Endothelial cell (in vitro differentiated cells): ENCODE data around the gene SCNN1A. TPM values are rescaled to one million over a fixed set of nuclear protein-coding genes. Genes with fewer than 3 reads are reported as not detected.
A peak's percentile ranks its signal among the peaks of the same experiment; 100 is the strongest.

Experiments used
- DNase-seq: peaks from one replicate; pipeline ENCODE4 v3.0.0; 2021; ENCODE audit warnings: low spot score
- H3K27ac Mint-ChIP-seq: one replicate; pipeline ENCODE4 v1.8.0; 2021; ENCODE audit warnings: mixed read lengths, inconsistent platforms; ENCODE audit not compliant: unreplicated experiment
- H3K27me3 Mint-ChIP-seq: one replicate; pipeline ENCODE4 v1.8.0; 2021; ENCODE audit warnings: mild to moderate bottlenecking, moderate library complexity, mixed read lengths, inconsistent platforms; ENCODE audit not compliant: unreplicated experiment
- H3K36me3 Mint-ChIP-seq: one replicate; pipeline ENCODE4 v1.8.0; 2021; ENCODE audit warnings: mild to moderate bottlenecking, low read depth, mixed read lengths, inconsistent platforms; ENCODE audit not compliant: unreplicated experiment
- H3K4me1 Mint-ChIP-seq: one replicate; pipeline ENCODE4 v1.8.0; 2021; ENCODE audit warnings: mild to moderate bottlenecking, mixed read lengths, inconsistent platforms; ENCODE audit not compliant: unreplicated experiment
- H3K4me3 Mint-ChIP-seq: one replicate; pipeline ENCODE4 v1.8.0; 2021; ENCODE audit warnings: mild to moderate bottlenecking, mixed read lengths, inconsistent platforms; ENCODE audit not compliant: unreplicated experiment
- H3K9me3 Mint-ChIP-seq: one replicate; pipeline ENCODE4 v1.8.0; 2021; ENCODE audit warnings: mixed read lengths, inconsistent platforms; ENCODE audit not compliant: unreplicated experiment
- long read RNA-seq: library from polyadenylated mRNA; unstranded; transcript quantifications from one replicate; pipeline ENCODE4 v2.0.0, GENCODE V29; 2020; ENCODE audit not compliant: unreplicated experiment
- total RNA-seq: library from RNA; stranded (reverse); fragmentation: NEBNext Ultra II Directional; extraction: Animal tissue kit (Norgen Biotek cat#: 25700); gene quantifications from one replicate; pipeline ENCODE4 v1.2.1, GENCODE V29; 2021; ENCODE audit not compliant: unreplicated experiment
- TF ChIP-seq, protein P1 (sequence below): fragments of 200-600 bp; sonication (generic); IDR thresholded peaks from one replicate; pipeline ENCODE4 v1.5.0; 2021; ENCODE audit warnings: antibody characterized with exemption; ENCODE audit not compliant: unreplicated experiment

Gene SCNN1A
- 2.2 TPM for total RNA-seq
- long read RNA-seq, result 0 reads

DNA sequence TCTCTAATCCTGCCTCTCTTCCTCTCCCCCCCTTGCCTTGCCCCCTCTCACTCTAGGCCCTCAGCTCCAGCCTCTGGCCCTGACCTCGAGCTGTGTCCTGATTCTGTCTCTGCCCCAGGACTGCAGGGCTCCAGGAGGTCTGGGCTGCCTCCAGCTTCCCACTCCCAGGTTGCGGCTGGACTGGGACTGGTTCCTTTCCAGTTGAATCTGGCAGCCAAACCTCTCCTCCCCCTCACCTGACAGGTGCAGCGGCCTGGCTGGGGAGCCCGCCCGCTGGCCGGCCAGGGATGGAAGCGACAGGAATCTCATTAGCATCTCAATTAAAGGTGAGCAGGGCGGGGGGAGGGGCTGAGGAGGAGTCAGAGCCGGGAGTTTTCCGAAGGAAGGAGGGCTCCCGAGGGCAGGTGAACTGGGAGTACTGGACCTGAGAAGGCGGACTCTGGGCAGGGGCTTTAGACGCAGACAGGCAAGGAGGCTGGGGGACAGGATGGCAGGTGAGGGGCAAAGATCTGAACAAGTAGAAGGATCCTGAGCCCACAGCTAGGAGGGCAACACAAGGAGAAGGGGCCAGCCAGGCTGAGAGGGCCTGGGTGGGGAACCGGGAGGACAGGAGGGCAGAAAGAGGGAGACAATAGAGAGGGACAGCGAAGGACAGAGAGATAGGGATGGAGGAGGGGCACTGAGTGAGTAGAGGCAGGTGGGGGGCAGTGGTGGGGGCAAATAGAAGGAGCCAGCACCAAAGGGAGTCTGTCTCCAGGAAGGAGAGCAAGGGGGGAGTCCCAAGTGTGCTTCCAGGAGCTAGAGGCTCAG lies at the start of gene SCNN1A:
TSS of gene SCNN1A (minus strand) at position 295 of the 810 bp plus-strand sequence. CDS start 780 bp downstream, outside the sequence.
- no peak within 1 kb of the TSS for H3K27ac Mint-ChIP-seq
- H3K9me3 Mint-ChIP-seq, result no peaks in the 10 kb centered on the region
- DNase-seq, result no peak
- H3K4me1 Mint-ChIP-seq, result peaks cover 42% of the 10 kb centered on the region
- peaks cover 18% of the 10 kb centered on the region for H3K27me3 Mint-ChIP-seq
- TF ChIP-seq, protein P1, sequence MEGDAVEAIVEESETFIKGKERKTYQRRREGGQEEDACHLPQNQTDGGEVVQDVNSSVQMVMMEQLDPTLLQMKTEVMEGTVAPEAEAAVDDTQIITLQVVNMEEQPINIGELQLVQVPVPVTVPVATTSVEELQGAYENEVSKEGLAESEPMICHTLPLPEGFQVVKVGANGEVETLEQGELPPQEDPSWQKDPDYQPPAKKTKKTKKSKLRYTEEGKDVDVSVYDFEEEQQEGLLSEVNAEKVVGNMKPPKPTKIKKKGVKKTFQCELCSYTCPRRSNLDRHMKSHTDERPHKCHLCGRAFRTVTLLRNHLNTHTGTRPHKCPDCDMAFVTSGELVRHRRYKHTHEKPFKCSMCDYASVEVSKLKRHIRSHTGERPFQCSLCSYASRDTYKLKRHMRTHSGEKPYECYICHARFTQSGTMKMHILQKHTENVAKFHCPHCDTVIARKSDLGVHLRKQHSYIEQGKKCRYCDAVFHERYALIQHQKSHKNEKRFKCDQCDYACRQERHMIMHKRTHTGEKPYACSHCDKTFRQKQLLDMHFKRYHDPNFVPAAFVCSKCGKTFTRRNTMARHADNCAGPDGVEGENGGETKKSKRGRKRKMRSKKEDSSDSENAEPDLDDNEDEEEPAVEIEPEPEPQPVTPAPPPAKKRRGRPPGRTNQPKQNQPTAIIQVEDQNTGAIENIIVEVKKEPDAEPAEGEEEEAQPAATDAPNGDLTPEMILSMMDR, result no peak
- H3K4me3 Mint-ChIP-seq, result peak within 1 kb of the TSS; percentile 25
- H3K36me3 Mint-ChIP-seq, result no peaks in the 10 kb centered on the region

DNA sequence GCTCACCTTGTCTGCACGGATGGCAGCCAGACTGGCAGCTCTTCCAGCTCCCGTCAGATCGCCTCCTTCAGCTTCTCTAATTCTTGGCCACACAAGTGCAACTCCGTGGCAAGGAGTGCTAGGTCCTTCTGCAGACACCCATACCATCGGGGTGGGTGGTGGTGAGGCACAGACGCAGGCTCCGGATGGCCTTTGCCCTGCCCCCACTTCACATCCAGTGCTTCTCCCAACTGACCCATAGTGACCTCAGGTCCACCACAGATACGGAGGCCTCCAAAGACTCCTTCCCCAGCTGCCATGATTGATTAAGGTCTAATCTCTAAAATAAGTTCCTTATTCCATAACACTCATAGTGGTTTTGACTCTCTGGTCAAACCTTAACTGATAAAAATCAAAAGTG lies 49.5 kb upstream of the SCNN1A start:
- Mint-ChIP-seq H3K27me3 (no peaks in the 10 kb centered on the region), H3K4me1 (no peaks in the 10 kb centered on the region), H3K4me3 (no peak overlapping the region), H3K36me3 (no peaks in the 10 kb centered on the region), H3K9me3 (no peaks in the 10 kb centered on the region), H3K27ac (no peak overlapping the region)
- TF ChIP-seq, protein P1, result no peak
- DNase-seq, result no peak

DNA sequence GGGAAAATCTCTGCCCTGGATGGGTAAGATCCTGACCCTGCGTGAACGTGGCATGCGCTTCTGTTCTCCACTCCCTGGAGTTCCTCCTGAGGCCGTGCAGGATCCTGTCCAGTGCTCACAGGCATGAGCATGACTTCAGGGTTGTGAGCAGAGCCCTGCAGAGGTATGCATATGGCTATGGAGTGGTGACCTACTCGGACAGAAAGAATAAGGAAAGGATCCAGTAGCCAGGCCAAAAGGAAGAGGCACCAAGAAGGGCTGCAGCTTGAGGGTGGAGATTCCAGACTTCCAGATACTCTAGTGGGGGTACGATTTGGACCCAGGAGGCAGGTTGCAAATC lies 48.6 kb upstream of the SCNN1A start:
- Mint-ChIP-seq H3K36me3 (no peaks in the 10 kb centered on the region), H3K9me3 (no peaks in the 10 kb centered on the region), H3K27me3 (no peaks in the 10 kb centered on the region), H3K27ac (no peak overlapping the region), H3K4me1 (peaks cover 5% of the 10 kb centered on the region), H3K4me3 (no peak overlapping the region)
- DNase-seq, result no peak
- TF ChIP-seq, protein P1, result no peak

DNA sequence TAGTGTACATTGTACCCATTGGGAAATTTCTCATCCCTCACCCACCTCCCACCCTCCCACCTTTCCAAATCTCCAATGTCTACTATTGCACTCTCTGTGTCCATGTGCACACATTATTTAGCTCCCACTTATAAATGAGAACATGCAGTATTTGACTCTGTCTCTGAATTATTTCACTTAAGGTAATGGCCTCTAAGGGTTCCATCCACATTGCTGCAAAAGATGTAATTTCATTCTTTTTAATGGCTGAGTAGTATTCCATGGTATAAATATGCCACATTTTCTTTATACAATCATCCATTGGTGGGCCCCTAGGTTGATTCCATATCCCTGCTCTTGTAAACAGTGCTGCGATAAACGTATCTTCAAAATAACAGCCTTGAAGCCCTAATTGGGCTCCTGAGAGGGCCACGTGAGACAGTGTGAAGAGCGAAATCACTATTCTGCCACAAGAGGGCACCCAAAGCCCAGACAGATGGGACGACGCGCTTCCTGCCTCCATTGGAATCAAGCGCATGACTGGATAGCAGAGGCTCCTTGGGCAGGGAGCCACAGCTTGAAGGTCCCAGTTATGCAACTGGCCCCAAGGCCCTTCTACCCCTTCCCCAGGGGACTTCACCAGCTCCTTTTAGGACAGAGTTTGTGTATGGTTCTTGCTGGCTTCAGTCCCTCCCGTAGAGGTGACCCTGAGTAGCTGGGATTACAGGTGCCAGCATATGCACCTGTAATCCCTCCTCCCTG lies 48.1 kb upstream of the SCNN1A start:
- DNase-seq, result peak; percentile 73
- peaks cover 7% of the 10 kb centered on the region for H3K4me1 Mint-ChIP-seq
- no peak overlapping the region for H3K4me3 Mint-ChIP-seq
- H3K36me3 Mint-ChIP-seq, result no peaks in the 10 kb centered on the region
- H3K27me3 Mint-ChIP-seq, result no peaks in the 10 kb centered on the region
- H3K27ac Mint-ChIP-seq, result no peak overlapping the region
- H3K9me3 Mint-ChIP-seq, result no peaks in the 10 kb centered on the region
- TF ChIP-seq, protein P1, result peak; percentile 66

DNA sequence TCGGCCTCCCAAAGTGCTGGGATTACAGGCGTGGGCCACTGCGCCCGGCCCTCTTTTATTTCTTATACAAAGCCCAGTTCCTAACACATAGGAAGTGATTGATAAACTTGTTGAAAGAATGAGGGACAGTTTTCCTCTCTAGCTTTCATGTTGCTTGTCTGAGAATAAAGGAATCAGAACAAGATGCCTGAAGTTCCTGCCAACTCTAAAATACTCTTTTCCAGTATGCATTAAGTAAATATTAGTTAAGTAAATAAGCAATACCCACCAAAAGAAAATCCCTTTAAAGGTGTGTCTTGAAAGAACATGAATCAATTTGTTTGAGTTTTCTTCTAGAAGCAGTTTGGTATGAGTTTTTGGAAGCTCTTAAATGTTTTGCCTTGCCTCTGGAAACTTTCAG lies 45.0 kb upstream of the SCNN1A start:
- TF ChIP-seq, protein P1, result no peak
- no peak for DNase-seq
- Mint-ChIP-seq H3K4me3 (no peak overlapping the region), H3K36me3 (no peaks in the 10 kb centered on the region), H3K4me1 (peaks cover 7% of the 10 kb centered on the region), H3K9me3 (no peaks in the 10 kb centered on the region), H3K27me3 (no peaks in the 10 kb centered on the region), H3K27ac (no peak overlapping the region)
